Measurements from ENCODE around the gene S100Z. TPM values are rescaled to one million over a fixed set of nuclear protein-coding genes. Genes with fewer than 3 reads are reported as not detected.

The S100Z gene
- total and polyA plus RNA-seq, 8 donors = 0.08 to 0.89 TPM; not detected in 6

- TF ChIP-seq POLR2AphosphoS5 (IDR thresholded peaks at IDR 0.05) (no peak), EP300 (IDR thresholded peaks at IDR 0.05) (no peak), POLR2A (IDR thresholded peaks at IDR 0.05) (no peak)
- TF ChIP-seq, protein P1, sequence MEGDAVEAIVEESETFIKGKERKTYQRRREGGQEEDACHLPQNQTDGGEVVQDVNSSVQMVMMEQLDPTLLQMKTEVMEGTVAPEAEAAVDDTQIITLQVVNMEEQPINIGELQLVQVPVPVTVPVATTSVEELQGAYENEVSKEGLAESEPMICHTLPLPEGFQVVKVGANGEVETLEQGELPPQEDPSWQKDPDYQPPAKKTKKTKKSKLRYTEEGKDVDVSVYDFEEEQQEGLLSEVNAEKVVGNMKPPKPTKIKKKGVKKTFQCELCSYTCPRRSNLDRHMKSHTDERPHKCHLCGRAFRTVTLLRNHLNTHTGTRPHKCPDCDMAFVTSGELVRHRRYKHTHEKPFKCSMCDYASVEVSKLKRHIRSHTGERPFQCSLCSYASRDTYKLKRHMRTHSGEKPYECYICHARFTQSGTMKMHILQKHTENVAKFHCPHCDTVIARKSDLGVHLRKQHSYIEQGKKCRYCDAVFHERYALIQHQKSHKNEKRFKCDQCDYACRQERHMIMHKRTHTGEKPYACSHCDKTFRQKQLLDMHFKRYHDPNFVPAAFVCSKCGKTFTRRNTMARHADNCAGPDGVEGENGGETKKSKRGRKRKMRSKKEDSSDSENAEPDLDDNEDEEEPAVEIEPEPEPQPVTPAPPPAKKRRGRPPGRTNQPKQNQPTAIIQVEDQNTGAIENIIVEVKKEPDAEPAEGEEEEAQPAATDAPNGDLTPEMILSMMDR (IDR thresholded peaks at IDR 0.05) = no peak
- H3K27me3 ChIP-seq = no peaks in the 10 kb centered on the region
- no peak overlapping the region for H3K27ac ChIP-seq
- no peak for DNase-seq
- H3K36me3 ChIP-seq = no peaks in the 10 kb centered on the region
- H3K9me3 ChIP-seq = no peaks in the 10 kb centered on the region
- H3K4me1 ChIP-seq = no peaks in the 10 kb centered on the region
- H3K4me3 ChIP-seq = no peak overlapping the region
- intact Hi-C loops (cut with DNase I; ENCODE audit: low total_unique reads) = no loop called here
Measured at GRCh38 chr5:76938177-76938576, 88.4 kb downstream of the S100Z start.

- H3K9me3 ChIP-seq = no peaks in the 10 kb centered on the region
- WGBS, 5 donors = 71 to 84% (median 80%) methylated on average over 4 of the region's 4 CpGs
- no peaks in the 10 kb centered on the region for H3K36me3 ChIP-seq
- no peak for DNase-seq
- intact Hi-C loops (cut with DNase I; ENCODE audit: low total_unique reads) = no loop called here
- H3K27me3 ChIP-seq = peaks cover 0 to 6% (median 0%) of the 10 kb centered on the region in 3 donors
- H3K4me1 ChIP-seq = no peaks in the 10 kb centered on the region
- H3K4me3 ChIP-seq = no peak overlapping the region
- TF ChIP-seq, protein P1 (IDR thresholded peaks at IDR 0.05) = no peak
- no peak for TF ChIP-seq POLR2AphosphoS5 (IDR thresholded peaks at IDR 0.05)
- no peak for TF ChIP-seq POLR2A (IDR thresholded peaks at IDR 0.05)
- no peak for TF ChIP-seq EP300 (IDR thresholded peaks at IDR 0.05)
- no peak overlapping the region for H3K27ac ChIP-seq
Measured at GRCh38 chr5:76941000-76941399, 91.2 kb downstream of the S100Z start.

DNA sequence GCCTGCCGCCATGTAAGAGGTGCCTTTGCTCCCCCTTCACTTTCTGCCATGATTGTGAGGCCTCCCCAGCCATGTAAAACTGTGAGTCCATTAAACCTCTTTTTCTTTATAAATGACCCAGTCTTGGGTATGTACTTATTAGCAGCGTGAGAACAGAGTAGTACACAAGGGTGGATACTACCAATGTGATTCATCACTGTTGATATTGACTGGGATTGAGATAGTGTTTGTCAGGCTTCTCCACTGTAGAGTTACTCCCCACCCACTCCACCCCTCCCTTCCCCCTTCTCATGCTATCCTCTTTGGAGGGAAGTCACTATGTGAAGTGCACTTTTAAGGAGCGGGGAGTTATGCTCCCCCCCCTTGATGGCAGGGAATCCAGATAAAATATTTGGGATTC lies 91.6 kb downstream of the S100Z start:
- TF ChIP-seq POLR2AphosphoS5 (IDR thresholded peaks at IDR 0.05) (no peak), EP300 (IDR thresholded peaks at IDR 0.05) (no peak), POLR2A (IDR thresholded peaks at IDR 0.05) (no peak)
- TF ChIP-seq, protein P1 (IDR thresholded peaks at IDR 0.05) = no peak

DNA sequence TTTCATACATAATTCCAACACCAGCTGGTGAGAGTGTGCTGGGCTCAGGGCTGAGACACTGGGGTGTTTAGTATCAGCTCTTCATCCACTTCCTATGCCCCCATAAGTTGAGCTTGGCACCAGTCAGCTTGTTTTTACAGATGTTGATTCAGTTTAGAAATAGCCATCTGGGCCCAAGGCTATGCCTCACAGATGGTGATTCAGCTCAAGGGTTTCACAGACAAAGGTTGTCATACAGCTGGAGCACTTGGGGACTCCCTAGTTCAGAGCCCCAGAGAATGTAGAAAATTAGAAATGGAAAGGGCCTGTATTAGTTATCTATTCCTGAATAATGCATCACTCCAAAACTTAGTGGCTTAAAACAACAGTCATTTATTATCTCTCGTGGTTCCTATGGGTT lies 92.8 kb downstream of the S100Z start:
- Histone ChIP-seq H3K9me3 (no peaks in the 10 kb centered on the region), H3K27me3 (peaks cover 0 to 6% (median 0%) of the 10 kb centered on the region in 3 donors), H3K4me1 (no peaks in the 10 kb centered on the region), H3K36me3 (no peaks in the 10 kb centered on the region), H3K4me3 (no peak overlapping the region), H3K27ac (no peak overlapping the region)
- TF ChIP-seq, protein P1 (IDR thresholded peaks at IDR 0.05) = no peak
- TF ChIP-seq EP300 (IDR thresholded peaks at IDR 0.05) (no peak), POLR2A (IDR thresholded peaks at IDR 0.05) (no peak), POLR2AphosphoS5 (IDR thresholded peaks at IDR 0.05) (no peak)
- intact Hi-C loops (cut with DNase I; ENCODE audit: low total_unique reads) = no loop called here
- WGBS, 5 donors = 72 to 83% (median 78%) methylated on average over 1 of the region's 1 CpG
- DNase-seq = peak in 1 of 2 donors; percentile 17

More for the DNA sequence above, 91.6 kb downstream of the S100Z start:
- Histone ChIP-seq H3K9me3 (no peaks in the 10 kb centered on the region), H3K4me1 (no peaks in the 10 kb centered on the region), H3K36me3 (no peaks in the 10 kb centered on the region), H3K27me3 (peaks cover 0 to 6% (median 0%) of the 10 kb centered on the region in 3 donors), H3K27ac (no peak overlapping the region), H3K4me3 (no peak overlapping the region)
- intact Hi-C loops (cut with DNase I; ENCODE audit: low total_unique reads) = no loop called here
- 92 to 98% (median 95%) methylated on average over 3 of the region's 3 CpGs for WGBS, 5 donors
- no peak for DNase-seq

All from stomach (tissue), 9 donors.